Inferior parietal cortex (tissue), 1 donor: ENCODE measurements around the gene NOL9.
A peak's percentile ranks its signal among the peaks of the same experiment; 100 is the strongest.
"Not testable (repeated sequence)": the region's sequence is repeated elsewhere in the genome, so short reads cannot be mapped to it uniquely, and the experiment has no call there.

Experiments
- DNase-seq: peaks from one replicate; pipeline ENCODE4 v3.0.0-alpha.2; 2016; ENCODE audit errors: extremely low spot score

Gene NOL9

DNA sequence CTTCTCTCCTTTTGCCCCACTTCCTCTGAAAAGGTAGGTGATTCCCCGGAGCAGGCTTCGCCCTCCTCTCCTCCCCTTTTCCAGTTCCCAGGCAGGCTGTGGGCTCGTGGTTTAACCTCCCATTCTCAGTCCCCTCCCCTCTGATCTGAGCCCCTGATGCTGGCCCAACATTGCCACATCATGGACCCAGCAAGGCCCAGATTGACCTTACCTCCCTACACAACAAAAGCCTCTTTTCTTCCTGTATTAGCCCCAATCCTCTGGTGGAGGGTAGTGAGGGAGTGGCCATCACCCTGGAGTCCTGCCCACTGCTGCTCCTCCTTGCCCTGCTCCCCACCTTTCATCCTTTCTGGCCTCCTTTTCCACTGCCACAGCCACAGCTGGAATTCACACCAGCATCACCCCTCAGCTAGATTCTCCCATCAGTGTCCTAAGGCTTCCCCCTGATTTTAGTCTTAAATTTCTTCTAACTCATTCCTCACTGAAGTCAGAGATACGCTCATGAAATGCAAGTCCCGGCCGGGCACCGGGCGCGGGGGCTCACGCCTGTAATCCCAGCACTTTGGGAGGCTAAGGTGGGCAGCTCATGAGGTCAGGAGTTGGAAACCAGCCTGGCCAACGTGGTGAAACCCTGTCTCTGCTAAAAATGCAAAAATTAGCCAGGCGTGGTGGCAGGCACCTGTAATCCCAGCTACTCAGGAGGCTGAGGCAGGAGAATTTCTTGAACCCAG lies 18.5 kb upstream of the NOL9 start:
- DNase-seq = no peak

DNA sequence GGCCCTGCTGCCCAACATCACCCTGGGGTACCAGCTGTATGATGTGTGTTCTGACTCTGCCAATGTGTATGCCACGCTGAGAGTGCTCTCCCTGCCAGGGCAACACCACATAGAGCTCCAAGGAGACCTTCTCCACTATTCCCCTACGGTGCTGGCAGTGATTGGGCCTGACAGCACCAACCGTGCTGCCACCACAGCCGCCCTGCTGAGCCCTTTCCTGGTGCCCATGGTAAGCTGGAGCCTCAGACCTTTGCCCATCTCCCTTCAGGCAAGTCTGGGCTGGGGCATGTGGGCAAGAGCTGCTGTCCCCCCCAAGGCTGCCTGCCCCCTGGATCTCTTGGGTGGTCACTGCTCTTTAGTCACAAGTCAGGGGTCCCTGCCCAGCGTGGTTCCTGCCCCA lies 16.7 kb upstream of the NOL9 start:
- DNase-seq = no peak

DNA sequence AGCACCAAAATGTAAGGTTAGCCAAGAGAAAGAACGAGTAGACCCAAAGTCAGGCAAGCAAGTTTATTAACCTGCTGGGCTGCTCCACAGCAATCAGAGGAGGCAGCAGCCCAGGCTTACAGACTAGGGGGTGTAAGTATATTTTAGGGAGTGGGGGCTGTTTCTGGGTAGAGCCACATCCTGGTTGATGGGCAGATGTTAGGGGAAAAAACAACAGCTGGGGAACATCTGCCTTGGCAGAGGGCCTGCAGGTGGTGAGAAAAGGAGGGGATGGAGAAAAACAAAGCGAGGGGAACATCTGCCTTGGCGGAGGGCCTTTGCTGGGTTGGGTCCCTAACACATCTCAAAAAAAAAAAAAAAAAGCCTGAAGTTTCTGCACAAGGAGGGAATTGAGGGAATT lies 15.8 kb upstream of the NOL9 start:
- DNase-seq = no peak

DNA sequence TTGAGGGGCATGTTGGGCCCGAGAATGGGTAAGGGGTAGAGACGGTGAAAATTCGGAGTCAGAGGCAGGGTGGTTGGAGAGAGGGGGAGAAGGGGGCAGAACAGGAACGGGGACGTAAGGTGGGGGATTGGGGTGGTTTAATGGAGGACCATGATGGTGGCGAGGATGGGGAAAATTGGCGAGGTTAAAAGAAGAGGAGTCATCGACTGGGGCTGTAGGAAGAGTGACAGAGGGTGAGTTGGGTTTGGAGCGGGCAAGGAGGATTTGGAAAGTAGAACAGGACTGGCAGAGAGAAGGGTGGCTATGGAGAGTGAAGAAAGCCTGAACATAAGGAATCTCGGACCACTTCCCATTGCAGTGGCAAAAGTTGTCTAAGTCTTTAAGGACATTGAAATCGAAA lies 14.7 kb upstream of the NOL9 start:
- DNase-seq = no peak

DNA sequence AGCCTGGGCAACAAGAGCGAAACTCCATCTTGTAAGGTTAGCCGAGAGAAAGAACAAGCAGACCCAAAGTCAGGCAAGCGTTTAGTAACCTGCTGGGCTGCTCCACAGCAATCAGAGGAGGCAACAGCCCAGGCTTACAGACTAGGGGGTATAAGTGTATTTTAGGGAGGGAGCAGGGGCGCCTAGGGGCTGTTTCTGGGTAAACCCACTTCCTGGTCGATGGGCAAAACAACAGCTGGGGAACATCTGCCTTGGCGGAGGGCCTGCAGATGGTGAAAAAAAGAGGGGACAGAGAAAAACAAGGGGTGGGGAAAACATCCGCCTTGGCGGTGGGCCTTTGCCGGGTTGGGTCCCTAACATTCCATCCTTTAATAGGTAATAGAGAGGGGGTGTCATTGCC lies 6.0 kb upstream of the NOL9 start:
- DNase-seq = no peak

DNA sequence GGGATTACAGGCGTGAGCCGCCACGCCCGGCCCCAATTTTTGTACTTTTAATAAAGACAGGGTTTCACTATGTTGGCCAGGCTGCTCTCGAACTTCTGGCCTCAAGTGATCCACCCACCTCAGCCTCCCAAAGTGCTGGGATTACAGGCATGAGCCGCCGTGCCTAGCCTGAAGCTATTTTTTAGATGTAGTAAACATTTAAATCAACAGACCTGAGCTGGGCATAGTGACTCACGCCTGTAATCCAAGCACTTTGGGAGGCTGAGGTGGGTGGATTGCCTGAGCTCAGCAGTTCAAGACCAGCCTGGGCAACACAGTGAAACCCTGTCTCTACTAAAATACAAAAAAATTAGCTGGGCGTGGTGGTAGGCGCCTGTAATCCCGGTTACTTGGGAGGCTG lies 4.8 kb upstream of the NOL9 start:
- DNase-seq = not testable (repeated sequence)

DNA sequence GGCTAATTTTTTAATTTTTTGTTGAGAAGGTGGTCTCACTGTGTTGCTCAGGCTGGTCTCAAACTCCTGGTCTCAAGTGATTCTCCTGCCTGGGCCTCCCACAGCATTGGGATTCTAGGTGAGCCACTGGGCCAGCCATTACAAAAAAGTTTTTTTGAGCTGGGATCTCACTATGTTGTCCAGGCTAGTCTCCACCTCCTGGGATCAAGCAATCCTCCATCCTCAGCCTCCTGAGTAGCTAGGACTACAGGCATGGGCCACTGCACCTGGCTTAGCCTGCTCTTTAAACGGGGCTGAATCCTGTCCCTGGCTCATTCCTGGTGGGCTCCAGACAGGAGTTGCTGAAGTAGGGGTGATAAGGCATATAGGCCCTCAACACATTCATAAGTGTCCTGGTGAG lies 3.3 kb upstream of the NOL9 start:
- no peak for DNase-seq

DNA sequence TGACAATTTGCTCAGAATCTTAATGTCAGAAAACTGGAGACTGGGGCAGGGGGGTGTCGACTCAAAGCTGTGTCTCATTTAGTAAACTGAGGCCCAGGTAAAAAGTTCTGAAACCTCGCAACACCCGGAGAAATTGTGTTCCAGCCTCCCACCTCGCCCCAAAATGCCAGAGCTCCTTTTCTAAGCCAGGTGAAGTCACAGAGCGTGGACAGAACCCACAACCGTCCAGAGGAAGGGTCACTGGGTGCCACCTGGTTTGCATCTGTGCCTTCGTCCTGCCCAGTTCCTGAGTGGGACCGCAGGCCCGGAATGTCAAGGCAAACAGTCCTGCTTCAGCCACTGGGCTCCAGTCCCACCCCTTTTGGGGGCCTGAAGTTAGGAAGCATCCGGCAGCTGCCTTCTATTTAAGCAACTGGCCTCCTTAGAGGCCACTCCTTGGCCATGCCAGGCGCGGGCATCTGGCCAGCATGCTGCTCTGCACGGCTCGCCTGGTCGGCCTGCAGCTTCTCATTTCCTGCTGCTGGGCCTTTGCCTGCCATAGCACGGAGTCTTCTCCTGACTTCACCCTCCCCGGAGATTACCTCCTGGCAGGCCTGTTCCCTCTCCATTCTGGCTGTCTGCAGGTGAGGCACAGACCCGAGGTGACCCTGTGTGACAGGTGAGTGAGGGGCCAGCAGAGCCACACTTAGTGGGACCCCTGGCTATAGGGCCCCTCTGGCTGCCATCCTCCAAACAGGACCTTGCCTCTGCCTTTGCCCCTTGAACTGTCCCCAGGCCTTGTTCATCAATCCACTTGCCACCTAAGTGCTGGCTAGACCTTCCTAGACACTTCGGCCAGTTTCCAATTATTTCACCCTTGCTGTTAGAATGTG lies 830 bp upstream of the NOL9 start, which contains the start of gene TAS1R1:
Gene TAS1R1 (plus strand): TSS at position 401 of the 872 bp plus-strand sequence. CDS start 67 bp downstream, at position 468.
- no peak for DNase-seq

DNA sequence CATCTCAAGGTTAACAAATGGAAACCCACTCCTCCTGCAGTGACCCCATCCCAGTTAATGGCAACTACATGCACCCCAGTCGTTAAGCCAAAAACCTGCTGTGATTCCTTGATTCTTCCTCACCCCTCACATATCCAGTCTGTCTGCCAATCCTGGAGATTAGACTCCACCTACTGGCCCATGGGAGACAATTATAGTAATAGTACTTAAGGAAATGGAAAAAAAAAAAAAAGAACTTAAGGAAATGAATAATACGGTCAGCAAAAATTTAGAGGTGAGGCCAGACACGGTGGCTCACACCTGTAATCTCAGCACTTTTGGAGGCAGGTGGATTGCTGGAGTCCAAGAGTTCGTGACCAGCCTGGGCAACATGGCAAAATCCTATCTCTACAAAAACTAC lies 7.0 kb downstream of the NOL9 start:
- DNase-seq = no peak

DNA sequence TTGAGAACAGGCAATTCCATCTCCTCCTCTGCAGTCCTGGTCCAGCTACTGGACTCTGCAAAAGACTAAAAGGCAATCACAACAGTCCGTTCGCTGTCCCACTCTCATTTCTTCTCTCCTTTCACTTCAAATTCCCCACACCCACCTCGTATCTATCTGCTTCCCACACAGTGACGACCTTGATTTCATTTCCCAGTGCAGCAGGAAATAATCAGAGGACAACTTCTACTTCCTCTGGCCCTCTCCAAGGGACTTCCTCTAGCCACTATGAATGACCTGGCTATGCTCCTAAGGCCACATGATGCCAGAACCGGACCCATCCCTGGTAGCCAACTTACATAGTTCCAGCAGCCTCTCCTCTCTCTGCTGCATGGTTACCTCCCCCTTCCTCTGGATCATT lies 8.0 kb downstream of the NOL9 start:
- no peak for DNase-seq

DNA sequence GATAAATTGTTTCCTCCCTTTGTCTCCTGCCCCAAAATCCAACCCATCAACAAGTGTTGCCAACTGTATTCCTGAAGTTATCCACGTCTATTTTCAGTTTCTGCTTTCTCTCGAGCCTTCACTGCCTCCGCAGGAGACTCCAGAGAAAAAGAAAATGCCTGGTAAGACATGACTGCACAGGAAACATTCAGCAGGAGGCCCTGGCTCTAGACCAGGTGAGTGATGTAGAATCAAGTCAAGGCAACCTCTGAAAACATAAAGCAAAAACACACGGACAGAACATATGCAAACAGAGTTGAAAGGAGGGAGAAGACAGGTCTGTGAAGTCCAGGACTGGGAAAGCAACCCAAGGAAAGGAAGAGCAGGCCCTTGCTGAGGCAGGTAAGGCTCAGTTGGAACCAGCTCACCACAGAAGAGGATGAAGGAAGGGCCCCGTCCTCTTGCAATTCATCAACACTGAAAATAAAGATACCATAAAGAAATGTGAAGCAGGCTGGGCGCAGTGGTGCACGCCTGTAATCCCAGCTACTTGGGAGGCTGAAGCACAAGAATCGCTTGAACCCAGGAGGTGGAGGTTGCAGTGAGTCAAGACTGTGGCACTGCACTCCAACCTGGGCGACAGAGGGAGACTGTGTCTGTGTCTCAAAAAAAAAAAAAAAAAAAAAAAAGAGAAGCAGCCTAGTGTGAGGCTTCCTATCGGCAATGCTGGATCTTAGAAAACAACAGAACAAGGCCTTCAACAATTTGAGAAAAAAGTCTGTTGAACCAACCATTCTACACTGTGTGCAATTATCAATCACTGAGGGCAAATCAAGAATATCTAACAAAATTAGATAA lies 8.8 kb downstream of the NOL9 start:
- no peak for DNase-seq

DNA sequence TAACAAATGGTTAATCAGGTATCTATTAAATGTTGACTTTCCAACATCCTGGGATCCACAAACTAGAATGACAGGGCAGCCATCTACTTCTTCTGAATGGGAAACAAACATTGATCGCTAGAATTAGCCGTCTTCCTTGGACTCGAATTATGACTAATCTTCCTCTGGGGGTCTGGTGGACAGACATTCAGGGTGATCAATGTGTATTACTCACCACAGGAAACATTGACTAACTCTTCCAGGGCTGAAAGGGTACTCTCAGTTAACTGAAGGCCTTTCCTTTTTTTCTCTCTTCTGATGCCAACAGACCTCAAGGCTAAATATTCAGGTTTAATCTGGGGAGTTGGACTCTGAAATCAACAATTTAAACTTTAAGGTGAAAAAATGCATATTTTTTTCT lies 9.5 kb downstream of the NOL9 start:
- DNase-seq = no peak

DNA sequence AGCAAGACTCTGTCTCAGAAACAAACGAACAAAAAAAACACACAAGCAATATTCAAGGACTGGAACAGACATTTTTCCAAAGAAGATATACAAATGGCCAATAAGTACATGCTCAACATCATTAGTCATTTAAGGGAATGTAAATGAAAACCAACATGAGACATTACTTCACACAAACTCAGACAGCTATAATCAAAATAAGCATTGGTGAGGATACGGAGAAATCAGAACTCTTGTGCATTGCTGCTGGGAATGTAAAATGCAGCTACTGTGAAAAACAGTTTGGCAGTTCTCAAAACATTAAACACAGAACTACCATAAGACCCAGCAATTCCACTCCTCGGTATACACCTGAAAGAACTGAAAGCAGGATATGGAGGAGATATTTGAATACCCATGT lies 15.4 kb downstream of the NOL9 start:
- DNase-seq = no peak

DNA sequence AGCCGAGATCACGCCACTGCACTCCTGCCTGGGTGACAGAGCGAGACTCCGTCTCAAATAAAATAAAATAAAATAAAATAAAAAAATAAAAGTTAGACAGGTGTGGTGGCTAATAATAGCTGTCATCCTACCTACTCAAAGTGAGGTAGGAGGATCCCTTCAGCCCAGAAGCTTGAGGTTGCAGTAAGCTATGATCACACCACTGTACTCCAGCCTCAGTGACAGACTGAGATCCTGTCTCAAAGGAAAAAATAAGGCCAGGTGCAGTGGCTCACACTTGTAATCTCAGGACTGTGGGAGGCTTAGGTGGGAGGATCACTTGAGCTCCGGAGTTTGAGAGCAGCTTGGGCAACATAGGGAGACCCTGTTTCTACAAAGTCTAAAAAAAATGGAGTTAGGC lies 18.0 kb downstream of the NOL9 start:
- no peak for DNase-seq

DNA sequence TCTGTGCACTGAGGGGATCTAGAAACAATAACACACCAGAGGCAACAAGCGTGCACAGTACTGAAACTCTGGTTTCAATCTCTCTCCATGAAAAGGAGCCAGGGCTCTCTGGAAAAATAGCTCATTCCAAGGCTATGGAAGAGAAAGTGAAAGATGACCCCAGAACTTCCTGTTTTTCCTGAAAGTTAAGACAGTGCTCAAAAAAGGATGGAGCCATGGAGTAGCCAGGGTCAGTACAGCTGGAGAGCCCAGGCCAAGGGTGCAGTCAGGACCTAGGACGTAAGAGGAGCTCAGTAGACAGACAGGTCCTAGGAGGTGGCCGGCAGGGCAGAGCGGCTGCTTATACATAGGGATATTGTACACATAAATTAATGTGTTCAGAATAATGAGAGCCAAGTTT lies 19.1 kb downstream of the NOL9 start:
- no peak for DNase-seq

DNA sequence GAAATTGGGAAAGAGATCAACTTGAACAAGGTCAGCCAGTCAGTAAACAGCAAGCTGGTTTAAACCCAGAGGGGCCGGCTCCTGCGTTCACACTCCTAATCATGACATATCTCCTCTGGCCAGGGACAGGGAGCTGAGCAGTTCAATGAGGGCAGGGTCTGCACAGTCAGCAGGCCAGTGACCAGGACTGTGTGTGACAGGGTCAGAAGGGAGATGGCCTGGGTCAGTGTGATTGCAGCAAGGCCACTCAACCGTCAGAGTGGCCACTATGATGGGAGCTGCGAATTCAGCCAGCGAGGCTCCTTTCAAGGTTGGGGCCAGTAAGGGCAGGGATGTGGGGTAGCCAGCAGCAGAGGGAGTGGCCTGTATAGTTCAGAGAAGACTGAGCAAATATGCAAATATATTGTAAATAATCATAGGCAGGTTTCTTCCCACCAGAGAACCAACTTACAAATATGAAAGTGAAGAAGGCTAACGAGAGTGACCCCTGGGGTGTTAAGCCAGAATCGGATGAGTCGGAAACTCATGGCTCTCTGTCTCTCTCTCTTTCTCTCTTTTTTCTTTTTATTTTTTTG lies 20.0 kb downstream of the NOL9 start:
- no peak for DNase-seq

DNA sequence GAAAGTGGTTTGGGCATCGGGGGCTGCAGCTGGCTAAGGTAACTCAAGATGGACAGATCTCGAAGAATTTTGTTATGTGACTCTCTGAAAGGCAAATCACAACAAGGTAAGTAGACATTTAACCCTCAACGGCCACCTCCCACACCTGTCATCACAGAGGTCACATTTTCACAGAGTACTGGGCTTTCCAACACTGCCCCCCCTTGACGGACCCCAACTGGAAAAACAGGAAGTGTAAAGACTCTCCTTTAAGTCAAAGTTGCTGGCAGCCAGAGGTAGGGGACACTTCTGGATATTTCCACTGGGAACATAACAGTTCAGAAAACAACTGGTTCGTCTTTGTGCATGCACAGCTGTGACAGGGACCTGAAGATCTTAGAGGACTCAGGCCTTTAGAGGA lies 22.3 kb downstream of the NOL9 start:
- DNase-seq = no peak

DNA sequence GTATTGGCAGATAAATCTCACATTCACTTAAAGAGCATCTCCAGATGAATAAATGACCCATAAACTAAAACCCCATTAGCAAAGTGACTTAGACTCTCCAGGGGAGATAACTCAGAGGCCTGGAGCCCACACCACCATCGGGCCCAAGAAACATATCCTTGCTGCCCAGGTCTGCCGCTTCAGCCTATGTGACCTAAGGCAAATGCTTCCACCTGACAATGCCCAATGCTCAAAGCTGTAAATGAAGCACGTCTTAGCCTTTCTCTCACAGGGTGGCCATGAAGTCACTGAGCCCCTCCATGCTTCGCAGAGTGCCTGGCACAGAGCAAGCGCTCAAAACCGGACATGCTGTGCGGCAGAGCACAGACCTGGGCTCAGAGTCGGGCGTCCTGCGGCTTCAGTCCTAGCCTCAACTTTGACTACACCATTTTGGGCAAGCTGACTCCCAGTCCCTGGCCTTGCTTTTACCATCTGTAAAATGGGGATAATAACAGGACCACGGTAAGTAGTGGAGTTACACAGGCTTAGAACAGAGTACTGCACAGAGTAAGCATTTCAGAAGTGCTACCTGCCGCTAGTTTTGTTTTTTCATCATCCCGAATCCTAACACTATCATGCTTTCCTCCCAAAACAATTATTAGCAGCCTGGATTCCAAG lies 23.7 kb downstream of the NOL9 start:
- DNase-seq = no peak

DNA sequence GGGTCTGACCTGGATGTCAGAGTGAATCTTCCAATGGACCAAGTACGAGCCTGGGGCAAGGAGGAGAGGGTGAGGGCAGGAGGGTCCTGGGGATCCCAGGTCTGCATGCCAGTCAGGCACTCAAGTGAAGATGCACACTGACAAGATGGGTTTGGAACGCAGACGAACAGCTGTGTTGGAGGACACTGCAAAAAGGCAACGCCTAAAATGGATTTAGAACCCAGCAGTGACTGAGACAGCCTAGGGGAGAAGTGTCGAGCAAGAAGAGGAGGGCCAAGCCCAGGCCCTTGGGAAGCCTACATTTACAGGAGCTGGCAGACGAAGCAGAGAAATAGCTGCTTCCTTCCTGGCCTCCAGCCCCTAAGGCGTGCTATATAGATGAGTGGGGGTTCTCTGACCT lies 25.8 kb downstream of the NOL9 start:
- no peak for DNase-seq

DNA sequence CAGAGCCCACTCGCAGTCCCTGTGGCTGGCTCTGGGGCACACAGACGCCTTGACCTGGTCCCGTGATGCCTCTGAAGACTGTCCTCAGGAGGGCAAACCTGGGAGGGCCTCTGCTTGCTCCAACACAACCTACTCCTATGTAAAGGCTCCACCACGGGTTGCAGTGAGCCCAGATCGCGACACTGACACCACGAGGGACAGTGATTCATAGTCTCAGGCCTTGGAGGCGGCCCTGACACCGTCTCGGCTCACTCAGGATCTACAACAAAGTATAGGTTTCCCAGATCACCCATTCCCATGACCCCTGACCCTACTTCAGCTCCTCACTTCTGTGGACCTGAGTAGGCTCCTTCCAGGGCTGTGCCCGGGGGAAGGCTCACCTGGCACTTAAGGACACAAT lies 28.0 kb downstream of the NOL9 start:
- DNase-seq = no peak

DNA sequence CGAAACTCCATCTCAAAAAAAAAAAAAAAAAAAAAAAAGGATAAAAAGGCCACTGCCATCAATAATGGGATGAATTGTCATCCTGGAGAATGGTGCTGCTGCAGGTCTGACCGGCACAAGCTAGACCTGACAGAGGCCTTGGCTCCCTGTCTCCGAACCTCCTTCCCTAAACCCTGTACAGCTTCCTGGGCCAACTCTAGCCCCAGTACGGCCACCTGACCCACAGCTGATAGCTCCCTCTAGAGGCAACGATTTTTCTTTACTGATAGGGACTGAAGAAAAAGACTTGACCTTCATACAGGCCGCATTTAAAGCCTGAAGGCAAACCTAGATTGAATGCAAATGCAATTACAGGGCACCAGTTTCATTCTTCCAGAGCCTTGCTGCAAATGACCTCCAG lies 30.7 kb downstream of the NOL9 start:
- peak; percentile 42 for DNase-seq
